Natural killer cell (primary cell): ENCODE measurements around the gene NFIC. TPM values are rescaled to one million over a fixed set of nuclear protein-coding genes. Genes with fewer than 3 reads are reported as not detected.

ENCODE experiments used
- ATAC-seq, 3 donors: fragments of 150-1000 bp in 2 of 3; fragments of 200-7000 bp in 1 of 3; cut with Tn5 transposase; 1 replicate in 1 of 3; 2 replicates in 2 of 3; pipeline ENCODE4 v1.10.0; 2021; ENCODE audit warnings: mild to moderate bottlenecking in 2 of 3, moderate library complexity in 2 of 3
- DNase-seq, 2 donors: peaks; one replicate each; pipeline versions ENCODE4 v3.0.0 to v3.0.0-alpha.2; 2013 to 2021; ENCODE audit warnings: mixed read lengths in 1 of 2
- H3K27ac ChIP-seq: one replicate; pipeline ENCODE4 v1.5.1; 2013; ENCODE audit warnings: mild to moderate bottlenecking, low read length
- H3K27me3 ChIP-seq: one replicate; pipeline ENCODE4 v1.6.1; 2013; ENCODE audit warnings: low read length; ENCODE audit not compliant: control insufficient read depth, insufficient read depth
- H3K36me3 ChIP-seq: one replicate; pipeline ENCODE4 v1.6.1; 2013; ENCODE audit warnings: low read length; ENCODE audit not compliant: control insufficient read depth, insufficient read depth
- H3K4me1 ChIP-seq: one replicate; pipeline ENCODE4 v1.6.1; 2013; ENCODE audit warnings: low read length; ENCODE audit not compliant: control insufficient read depth, insufficient read depth
- H3K4me3 ChIP-seq: one replicate; pipeline ENCODE4 v1.5.1; 2013; ENCODE audit warnings: low read length
- H3K9me3 ChIP-seq: one replicate; pipeline ENCODE4 v1.6.1; 2013; ENCODE audit warnings: low read length; ENCODE audit not compliant: control insufficient read depth, insufficient read depth
- H3K27ac Mint-ChIP-seq, 2 donors: one replicate each; pipeline ENCODE4 v1.8.0; 2022; ENCODE audit warnings: mild to moderate bottlenecking in 2 of 2, mixed read lengths in 2 of 2, moderate library complexity in 1 of 2
- H3K27me3 Mint-ChIP-seq, 2 donors: one replicate each; pipeline ENCODE4 v1.8.0; 2022; ENCODE audit warnings: low read depth in 2 of 2, mixed read lengths in 2 of 2
- H3K36me3 Mint-ChIP-seq: one replicate; pipeline ENCODE4 v1.8.0; 2022; ENCODE audit warnings: mixed read lengths
- H3K4me1 Mint-ChIP-seq, 2 donors: one replicate each; pipeline ENCODE4 v1.8.0; 2022; ENCODE audit warnings: mixed read lengths in 2 of 2
- H3K4me3 Mint-ChIP-seq: one replicate; pipeline ENCODE4 v1.8.0; 2022; ENCODE audit warnings: mild to moderate bottlenecking, moderate library complexity, mixed read lengths
- H3K9me3 Mint-ChIP-seq, 2 donors: one replicate each; pipeline ENCODE4 v1.8.0; 2022; ENCODE audit warnings: mixed read lengths in 2 of 2
- CTCF ChIP-seq: fragments of 200-600 bp; IDR thresholded peaks from one replicate; pipeline ENCODE4 v1.8.0; 2022; ENCODE audit warnings: antibody characterized with exemption
- WGBS: methylation state at CpG from one replicate; pipeline ENCODE4 v1.1.7; 2013; ENCODE audit warnings: missing lambda C conversion rate; ENCODE audit not compliant: insufficient coverage; 5-methylcytosine and 5-hydroxymethylcytosine counted together
- intact Hi-C: fragments of 100-400 bp; cut with micrococcal nuclease; formaldehyde crosslinking; loops from one replicate; pipeline ENCODE4 v1.14.2; 2022
- total RNA-seq, 4 donors: library from RNA; stranded (reverse); fragments of 120-200 nt in 1 of 4; gene quantifications; one replicate each; pipeline versions ENCODE4 v1.2.3 to v1.2.4, GENCODE V29; 2013 to 2022

NFIC gene
- total RNA-seq, 3 donors from 2014 or later (not counting 1 experiment from before 2014, with no cell fraction given): 18.5 to 22.2 (median 20.6) TPM

GRCh38 chr19:3463714-3464586 lies 97.6 kb downstream of the NFIC start:
- Mint-ChIP-seq H3K27me3 (no peaks in the 10 kb centered on the region), H3K4me1 (peaks cover 0 to 5% of the 10 kb centered on the region in 2 donors), H3K4me3 (no peak overlapping the region), H3K36me3 (no peaks in the 10 kb centered on the region), H3K9me3 (no peaks in the 10 kb centered on the region), H3K27ac (no peak overlapping the region)
- intact Hi-C loops: no loop called here
- TF ChIP-seq CTCF: no peak
- peaks cover 4% of the 10 kb centered on the region for H3K4me1 ChIP-seq
- peaks cover 3% of the 10 kb centered on the region for H3K9me3 ChIP-seq
- no peak overlapping the region for H3K4me3 ChIP-seq
- DNase-seq: no peak
- ATAC-seq: no peak
- 95% methylated on average over 52 of the region's 57 CpGs for WGBS
- H3K36me3 ChIP-seq: no peaks in the 10 kb centered on the region
- no peaks in the 10 kb centered on the region for H3K27me3 ChIP-seq
- H3K27ac ChIP-seq: no peak overlapping the region

GRCh38 chr19:3464587-3465235 lies 98.3 kb downstream of the NFIC start:
- H3K27me3 Mint-ChIP-seq: no peaks in the 10 kb centered on the region
- Histone ChIP-seq H3K27me3 (no peaks in the 10 kb centered on the region), H3K4me1 (no peaks in the 10 kb centered on the region), H3K36me3 (no peaks in the 10 kb centered on the region), H3K4me3 (no peak overlapping the region), H3K27ac (no peak overlapping the region), H3K9me3 (peaks cover 3% of the 10 kb centered on the region)
- H3K4me3 Mint-ChIP-seq: no peak overlapping the region
- H3K9me3 Mint-ChIP-seq: no peaks in the 10 kb centered on the region
- no peak for ATAC-seq
- DNase-seq: no peak
- intact Hi-C loops: no loop called here
- TF ChIP-seq CTCF: no peak
- H3K36me3 Mint-ChIP-seq: no peaks in the 10 kb centered on the region
- WGBS: 95% methylated on average over 24 of the region's 31 CpGs
- H3K4me1 Mint-ChIP-seq: no peaks in the 10 kb centered on the region
- no peak overlapping the region for H3K27ac Mint-ChIP-seq

GRCh38 chr19:3465552-3465951 lies 99.2 kb downstream of the NFIC start:
- Histone ChIP-seq H3K9me3 (peaks cover 3% of the 10 kb centered on the region), H3K4me3 (no peak overlapping the region), H3K27me3 (no peaks in the 10 kb centered on the region), H3K36me3 (no peaks in the 10 kb centered on the region), H3K27ac (no peak overlapping the region), H3K4me1 (no peaks in the 10 kb centered on the region)
- H3K9me3 Mint-ChIP-seq: no peaks in the 10 kb centered on the region
- no peak for TF ChIP-seq CTCF
- H3K27ac Mint-ChIP-seq: no peak overlapping the region
- WGBS: 92% methylated on average over 7 of the region's 7 CpGs
- ATAC-seq (no peak), DNase-seq (no peak)
- no peaks in the 10 kb centered on the region for H3K36me3 Mint-ChIP-seq
- no peak overlapping the region for H3K4me3 Mint-ChIP-seq
- H3K4me1 Mint-ChIP-seq: no peaks in the 10 kb centered on the region
- intact Hi-C loops: no loop called here
- no peaks in the 10 kb centered on the region for H3K27me3 Mint-ChIP-seq
